CD1c-positive myeloid dendritic cell (primary cell): ENCODE data around the gene HOXD13.

Experiments
- DNase-seq: peaks from one replicate; pipeline ENCODE4 v3.0.0-alpha.2; 2016; ENCODE audit errors: extremely low spot score

Gene HOXD13

GRCh38 chr2:176094349-176094748, 1.8 kb downstream of the HOXD13 start:
- no peak for DNase-seq

GRCh38 chr2:176095421-176095820, 2.9 kb downstream of the HOXD13 start:
- DNase-seq, result no peak

- DNase-seq, result no peak
Observed at GRCh38 chr2:176096243-176096985, 3.9 kb downstream of the HOXD13 start.

- peak; percentile 71 for DNase-seq
Observed at GRCh38 chr2:176096986-176097819, 4.7 kb downstream of the HOXD13 start.

- no peak for DNase-seq
Observed at GRCh38 chr2:176097820-176098365, 5.4 kb downstream of the HOXD13 start.

- no peak for DNase-seq
Observed at GRCh38 chr2:176098366-176099158, 6.0 kb downstream of the HOXD13 start.

GRCh38 chr2:176099159-176099727, 6.7 kb downstream of the HOXD13 start:
- DNase-seq, result no peak

GRCh38 chr2:176099728-176100546, 7.4 kb downstream of the HOXD13 start, which contains the start of gene HOXD12:
TSS of gene HOXD12 (plus strand) at chr2:176099795. CDS start at chr2:176099802, 7 bp downstream.
- DNase-seq, result no peak

- DNase-seq, result no peak
Observed at GRCh38 chr2:176100547-176101140, 8.1 kb downstream of the HOXD13 start.

- no peak for DNase-seq
Observed at GRCh38 chr2:176101216-176101830, 8.8 kb downstream of the HOXD13 start.

- no peak for DNase-seq
Observed at GRCh38 chr2:176101842-176102241, 9.3 kb downstream of the HOXD13 start.

- no peak for DNase-seq
Observed at GRCh38 chr2:176102309-176102866, 9.9 kb downstream of the HOXD13 start.

GRCh38 chr2:176103194-176103593, 10.7 kb downstream of the HOXD13 start:
- DNase-seq, result no peak

GRCh38 chr2:176103742-176104315, 11.3 kb downstream of the HOXD13 start:
- no peak for DNase-seq

GRCh38 chr2:176104316-176105077, 12.0 kb downstream of the HOXD13 start:
- no peak for DNase-seq

GRCh38 chr2:176105078-176105729, 12.7 kb downstream of the HOXD13 start:
- DNase-seq, result no peak

GRCh38 chr2:176105730-176106580, 13.4 kb downstream of the HOXD13 start:
- no peak for DNase-seq
